Mesodermal cell (in vitro differentiated cells): ENCODE measurements around the gene PPP1R1A.

Experiments used
- H3K27ac ChIP-seq: 2 replicates; pipeline ENCODE4 v1.7.0; 2013; ENCODE audit warnings: mild to moderate bottlenecking, low read depth, low read length, moderate library complexity; ENCODE audit not compliant: severe bottlenecking
- H3K36me3 ChIP-seq: 2 replicates; pipeline ENCODE4 v1.7.1; 2013; ENCODE audit warnings: mild to moderate bottlenecking, low read length, moderate library complexity; ENCODE audit not compliant: control insufficient read depth, insufficient read depth
- H3K4me1 ChIP-seq: one replicate; pipeline ENCODE4 v1.7.1; 2013; ENCODE audit warnings: mild to moderate bottlenecking, low read length; ENCODE audit not compliant: insufficient read depth, control insufficient read depth, poor library complexity, severe bottlenecking
- H3K4me3 ChIP-seq: 2 replicates; pipeline ENCODE4 v1.7.0; 2013; ENCODE audit warnings: low read length, control low read depth, mild to moderate bottlenecking; ENCODE audit not compliant: insufficient read depth, poor library complexity, severe bottlenecking; ENCODE audit errors: extremely low read depth
- H3K9me3 ChIP-seq: 2 replicates; pipeline ENCODE4 v1.7.1; 2013; ENCODE audit warnings: mild to moderate bottlenecking, low read length, moderate library complexity; ENCODE audit not compliant: control insufficient read depth
- WGBS, 2 experiments: methylation state at CpG; one replicate each; pipeline ENCODE4 v1.1.5; 2013; ENCODE audit warnings: missing lambda C conversion rate in 2 of 2; ENCODE audit not compliant: insufficient coverage in 2 of 2; 5-methylcytosine and 5-hydroxymethylcytosine counted together

The PPP1R1A gene

DNA sequence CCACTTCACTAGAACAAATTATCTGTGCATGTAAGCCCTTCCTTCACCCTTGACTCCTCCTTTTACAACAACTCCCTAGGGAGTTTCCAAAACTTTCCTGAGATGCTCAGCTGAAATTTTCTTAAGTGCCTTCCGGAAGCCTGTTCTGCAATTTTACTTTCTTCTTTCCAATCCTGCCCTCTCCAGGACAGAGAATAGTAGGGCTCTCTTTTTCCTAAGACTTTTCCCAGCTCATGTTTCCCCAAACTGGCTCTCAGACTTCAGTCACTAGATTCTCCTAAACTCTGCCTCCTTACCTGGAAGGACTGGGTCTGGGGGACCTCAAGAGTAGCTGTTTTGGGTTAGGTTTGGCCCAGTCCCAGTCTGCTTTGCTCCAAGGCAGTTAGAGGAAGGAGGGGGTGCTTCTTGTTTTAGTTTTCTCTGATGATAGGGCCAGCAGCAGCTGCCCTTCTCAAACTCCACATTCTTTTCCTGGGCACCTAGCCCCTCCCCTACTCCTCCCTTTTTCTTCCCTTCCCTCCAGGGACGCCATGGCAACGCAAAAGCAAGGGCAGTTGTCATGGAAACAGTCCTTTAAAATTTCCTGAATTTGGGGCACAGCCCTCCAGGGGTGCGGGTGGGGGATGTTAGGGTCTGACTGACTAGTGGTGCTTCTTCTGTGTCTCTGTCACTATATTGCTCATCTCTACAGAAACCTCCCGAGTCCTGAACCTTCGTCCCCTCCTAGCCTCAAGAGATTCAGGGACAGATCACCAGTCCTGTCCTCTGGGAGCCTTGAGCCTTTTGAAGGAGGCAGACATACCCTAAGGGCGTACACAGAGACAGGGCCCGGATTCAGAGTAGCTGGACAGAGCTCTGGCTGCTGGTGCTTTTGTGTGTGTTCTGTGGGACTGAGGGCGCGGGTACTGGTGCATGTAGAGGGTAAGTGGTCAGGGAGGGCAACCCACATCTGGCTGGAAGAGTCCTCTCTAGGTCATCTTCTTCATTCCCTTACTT lies 17.0 kb downstream of the PPP1R1A start:
- Histone ChIP-seq H3K27ac (no peak overlapping the region), H3K9me3 (no peaks in the 10 kb centered on the region), H3K4me3 (no peak overlapping the region), H3K4me1 (peaks cover 4% of the 10 kb centered on the region), H3K36me3 (no peaks in the 10 kb centered on the region)
- 74 to 75% methylated on average over 3 to 8 of the region's 10 CpGs for WGBS, 2 experiments

GRCh38 chr12:54569995-54570528 lies 18.4 kb downstream of the PPP1R1A start:
- Histone ChIP-seq H3K36me3 (no peaks in the 10 kb centered on the region), H3K9me3 (no peaks in the 10 kb centered on the region), H3K4me1 (peaks cover 18% of the 10 kb centered on the region), H3K4me3 (no peak overlapping the region), H3K27ac (no peak overlapping the region)
- WGBS, 2 experiments: 94 to 100% methylated on average over 2 to 4 of the region's 4 CpGs

DNA sequence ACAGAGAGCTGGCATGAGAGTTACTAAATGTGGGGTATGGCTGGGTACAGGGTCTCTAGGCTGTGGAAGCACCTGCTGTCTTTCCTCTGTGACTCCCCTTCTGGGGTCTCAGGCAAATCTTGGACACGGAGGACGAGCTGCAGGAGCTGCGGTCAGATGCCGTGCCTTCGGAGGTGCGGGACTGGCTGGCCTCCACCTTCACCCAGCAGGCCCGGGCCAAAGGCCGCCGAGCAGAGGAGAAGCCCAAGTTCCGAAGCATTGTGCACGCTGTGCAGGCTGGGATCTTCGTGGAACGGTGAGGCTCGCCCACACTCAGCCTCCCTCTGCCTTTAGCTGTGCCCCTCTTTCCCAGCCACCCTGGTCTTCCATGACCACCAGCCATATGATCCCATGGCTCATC lies 19.4 kb downstream of the PPP1R1A start:
- Histone ChIP-seq H3K4me1 (peaks cover 24% of the 10 kb centered on the region), H3K9me3 (no peaks in the 10 kb centered on the region), H3K36me3 (no peaks in the 10 kb centered on the region), H3K27ac (no peak overlapping the region), H3K4me3 (no peak overlapping the region)
- 94 to 95% methylated on average over 14 of the region's 14 CpGs for WGBS, 2 experiments

DNA sequence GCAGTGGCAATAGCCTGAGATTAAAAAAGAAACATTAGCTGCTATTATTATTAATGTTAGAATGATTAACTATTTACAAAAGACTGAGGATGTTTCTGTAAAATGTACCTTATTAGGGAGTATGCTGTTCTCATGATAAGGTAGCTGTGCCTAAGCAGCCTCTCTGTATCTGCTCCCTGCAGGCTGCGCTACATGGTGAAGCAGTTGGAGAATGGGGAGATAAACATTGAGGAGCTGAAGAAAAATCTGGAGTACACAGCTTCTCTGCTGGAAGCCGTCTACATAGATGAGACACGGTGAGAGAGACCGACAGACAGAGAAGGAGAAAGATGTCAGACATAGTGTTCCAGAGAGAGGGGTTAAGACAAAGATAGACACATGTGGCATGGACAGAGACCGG lies 21.7 kb downstream of the PPP1R1A start:
- 67 to 83% methylated on average over 5 of the region's 5 CpGs for WGBS, 2 experiments
- Histone ChIP-seq H3K27ac (no peak overlapping the region), H3K36me3 (no peaks in the 10 kb centered on the region), H3K4me3 (no peak overlapping the region), H3K9me3 (no peaks in the 10 kb centered on the region), H3K4me1 (peaks cover 24% of the 10 kb centered on the region)

GRCh38 chr12:54565986-54566544 lies 22.4 kb downstream of the PPP1R1A start:
- peak overlapping the region; percentile 64 for H3K27ac ChIP-seq
- peaks cover 24% of the 10 kb centered on the region for H3K4me1 ChIP-seq
- no peaks in the 10 kb centered on the region for H3K9me3 ChIP-seq
- WGBS, 2 experiments: 56 to 63% methylated on average over 3 of the region's 3 CpGs
- H3K4me3 ChIP-seq: no peak overlapping the region
- H3K36me3 ChIP-seq: no peaks in the 10 kb centered on the region

DNA sequence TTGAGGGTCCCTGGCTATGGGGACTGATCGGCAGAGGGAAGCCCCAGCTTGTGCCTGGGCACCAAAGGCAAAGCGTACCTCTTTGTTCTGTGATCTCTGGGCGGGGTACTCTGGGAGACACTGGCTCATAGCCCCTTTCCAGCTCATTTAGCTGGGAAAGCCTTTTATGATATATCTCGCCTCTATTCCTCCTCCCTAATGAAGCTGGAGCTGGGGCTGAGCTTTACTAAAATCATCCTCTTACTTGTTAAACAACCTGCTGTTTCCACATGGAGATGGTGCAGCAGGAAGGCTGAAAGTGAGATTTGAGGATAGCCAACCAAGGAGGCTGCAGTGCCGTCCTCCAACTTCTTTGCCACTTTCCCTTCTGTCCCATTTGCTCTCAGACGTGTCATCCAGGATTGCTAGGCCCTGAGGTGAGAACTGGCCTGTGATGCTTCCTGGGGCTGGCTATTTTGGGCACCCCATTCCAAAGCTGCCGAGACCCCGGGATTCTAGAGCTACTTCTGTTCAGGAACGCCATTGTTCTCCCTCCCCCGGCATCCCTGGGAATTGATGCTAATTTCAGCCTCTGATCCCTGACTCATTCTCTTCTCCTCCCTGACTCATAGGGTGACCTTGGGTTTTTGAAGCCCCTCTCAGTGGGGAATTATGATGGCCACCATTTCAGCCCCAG lies 23.0 kb downstream of the PPP1R1A start:
- no peaks in the 10 kb centered on the region for H3K9me3 ChIP-seq
- no peaks in the 10 kb centered on the region for H3K36me3 ChIP-seq
- H3K27ac ChIP-seq: peak overlapping the region; percentile 64
- peaks cover 24% of the 10 kb centered on the region for H3K4me1 ChIP-seq
- H3K4me3 ChIP-seq: no peak overlapping the region
- 25 to 28% methylated on average over 7 to 9 of the region's 10 CpGs for WGBS, 2 experiments

GRCh38 chr12:54564768-54565167 lies 23.7 kb downstream of the PPP1R1A start:
- H3K27ac ChIP-seq: no peak overlapping the region
- H3K4me1 ChIP-seq: peaks cover 24% of the 10 kb centered on the region
- WGBS, 2 experiments: 5 to 17% methylated on average over 4 to 5 of the region's 5 CpGs
- no peak overlapping the region for H3K4me3 ChIP-seq
- H3K36me3 ChIP-seq: no peaks in the 10 kb centered on the region
- no peaks in the 10 kb centered on the region for H3K9me3 ChIP-seq

DNA sequence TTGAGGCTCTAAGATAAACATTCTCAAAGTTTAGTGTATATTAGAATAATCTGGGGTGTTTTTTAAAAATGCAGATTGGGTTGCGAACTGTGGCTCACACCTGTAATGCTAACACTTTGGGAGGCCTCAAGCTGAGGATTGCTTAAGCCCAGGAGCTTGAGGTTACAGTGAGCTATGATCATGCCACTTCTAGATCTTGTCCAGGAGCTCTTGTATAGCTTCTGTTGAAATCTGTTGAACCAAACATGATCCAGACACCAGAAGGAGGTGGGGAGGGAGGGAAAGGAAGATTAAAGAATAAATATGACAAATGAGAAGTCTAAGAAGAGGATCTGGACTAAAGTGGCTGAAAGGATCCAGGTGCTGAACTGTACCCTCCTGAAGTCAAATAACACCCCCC lies 24.7 kb downstream of the PPP1R1A start:
- Histone ChIP-seq H3K36me3 (no peaks in the 10 kb centered on the region), H3K9me3 (no peaks in the 10 kb centered on the region), H3K27ac (no peak overlapping the region), H3K4me1 (peaks cover 24% of the 10 kb centered on the region), H3K4me3 (no peak overlapping the region)
- WGBS, 2 experiments: 89 to 91% methylated on average over 1 of the region's 1 CpG

DNA sequence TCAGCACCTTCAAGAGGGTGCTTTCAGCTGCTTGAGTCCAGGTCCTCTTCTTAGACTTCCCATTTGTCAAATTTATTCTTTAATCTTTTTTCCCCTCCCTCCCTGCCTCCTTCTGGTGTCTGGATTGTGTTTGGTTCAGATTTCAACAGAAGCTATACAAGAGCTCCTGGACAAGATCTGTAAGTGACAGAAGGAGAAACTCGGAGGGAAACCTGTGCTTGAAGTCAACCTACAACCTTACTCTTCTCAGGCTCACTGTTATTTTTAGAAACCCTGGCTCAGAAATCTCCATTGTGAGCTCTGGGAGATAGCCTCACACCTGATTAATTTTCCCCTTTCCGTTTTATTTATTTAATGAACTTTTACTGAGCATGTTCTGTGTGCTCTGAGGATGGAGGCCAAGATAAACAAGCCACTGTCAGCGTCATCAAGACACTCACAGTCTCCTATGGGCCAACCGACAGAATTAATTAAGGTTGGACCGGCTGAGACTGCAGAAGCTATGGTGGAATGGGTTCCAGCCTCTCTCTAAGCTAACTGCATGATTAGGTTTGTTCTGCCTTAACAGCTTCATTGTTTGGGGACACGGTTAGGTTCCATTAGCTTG lies 25.6 kb downstream of the PPP1R1A start:
- Histone ChIP-seq H3K9me3 (no peaks in the 10 kb centered on the region), H3K4me1 (peaks cover 24% of the 10 kb centered on the region)
- 80 to 81% methylated on average over 4 to 5 of the region's 6 CpGs for WGBS, 2 experiments

GRCh38 chr12:54561164-54561563 lies 27.3 kb downstream of the PPP1R1A start:
- Histone ChIP-seq H3K4me1 (peaks cover 17% of the 10 kb centered on the region), H3K36me3 (no peaks in the 10 kb centered on the region), H3K4me3 (no peak overlapping the region), H3K27ac (peak overlapping the region; percentile 49), H3K9me3 (no peaks in the 10 kb centered on the region)
- WGBS, 2 experiments: 80 to 100% methylated on average over 2 of the region's 3 CpGs

More for the DNA sequence above, 25.6 kb downstream of the PPP1R1A start:
- Histone ChIP-seq H3K27ac (no peak overlapping the region), H3K4me3 (no peak overlapping the region), H3K36me3 (no peaks in the 10 kb centered on the region)
